Cardiac fibroblast (primary cell): ENCODE measurements around the gene STARD13.

Experiments used
- DNase-seq, 2 donors: peaks; one replicate each; pipeline versions ENCODE4 v3.0.0 to v3.0.0-alpha.2; 2010; ENCODE audit warnings: low read depth in 2 of 2
- H3K4me3 ChIP-seq, 2 donors: replicated peaks in 1 of 2; 1 replicate in 1 of 2; 2 replicates in 1 of 2; pipeline ENCODE4 v1.5.1; 2011; ENCODE audit warnings: low read depth in 2 of 2, low read length in 2 of 2, mild to moderate bottlenecking in 2 of 2, moderate library complexity in 1 of 2
- CTCF ChIP-seq: IDR thresholded peaks from one replicate; pipeline ENCODE4 v1.5.1; 2011; ENCODE audit warnings: low read depth, mild to moderate bottlenecking, low read length, inconsistent platforms

Gene STARD13

GRCh38 chr13:33310245-33311038, 24.9 kb upstream of the STARD13 start:
- DNase-seq, result no peak
- H3K4me3 ChIP-seq, result no peak overlapping the region
- TF ChIP-seq CTCF, result no peak

- DNase-seq, result no peak
- H3K4me3 ChIP-seq, result no peak overlapping the region
- TF ChIP-seq CTCF, result no peak
Observed at GRCh38 chr13:33308863-33309262, 23.3 kb upstream of the STARD13 start.

- no peak overlapping the region for H3K4me3 ChIP-seq
- no peak for DNase-seq
- TF ChIP-seq CTCF, result no peak
Observed at GRCh38 chr13:33307843-33308242, 22.3 kb upstream of the STARD13 start.

- DNase-seq, result peak; percentile 42 to 84
- H3K4me3 ChIP-seq, result no peak overlapping the region
- TF ChIP-seq CTCF, result no peak
Observed at GRCh38 chr13:33303855-33304597, 18.5 kb upstream of the STARD13 start.

- H3K4me3 ChIP-seq, result no peak overlapping the region
- DNase-seq, result no peak
- TF ChIP-seq CTCF, result no peak
Observed at GRCh38 chr13:33299626-33300025, 14.1 kb upstream of the STARD13 start.

- DNase-seq, result no peak
- no peak for TF ChIP-seq CTCF
- no peak overlapping the region for H3K4me3 ChIP-seq
Observed at GRCh38 chr13:33296793-33297425, 11.4 kb upstream of the STARD13 start.
